Fibroblast of pulmonary artery (primary cell): ENCODE data around the gene USHBP1.

Experiments used
- DNase-seq: peaks from one replicate; pipeline ENCODE4 v3.0.0-alpha.2; 2010; ENCODE audit warnings: low read depth
- H3K4me3 ChIP-seq: replicated peaks from 2 replicates; pipeline ENCODE4 v1.5.1; 2011; ENCODE audit warnings: low read depth, mild to moderate bottlenecking, control low read depth, low read length, moderate library complexity
- CTCF ChIP-seq: IDR thresholded peaks from 2 replicates; pipeline ENCODE4 v1.5.1; 2011; ENCODE audit warnings: mild to moderate bottlenecking, control low read depth, low read length, inconsistent platforms; ENCODE audit errors: missing control alignments

USHBP1 gene

GRCh38 chr19:17243211-17243829 is 21.2 kb downstream of the USHBP1 start:
- H3K4me3 ChIP-seq: peak overlapping the region; percentile 89
- no peak for DNase-seq
- no peak for TF ChIP-seq CTCF

GRCh38 chr19:17242431-17243208 is 21.9 kb downstream of the USHBP1 start:
- DNase-seq: no peak
- H3K4me3 ChIP-seq: peak overlapping the region; percentile 89
- no peak for TF ChIP-seq CTCF

GRCh38 chr19:17240826-17241399 is 23.6 kb downstream of the USHBP1 start:
- DNase-seq: no peak
- H3K4me3 ChIP-seq: no peak overlapping the region
- TF ChIP-seq CTCF: no peak

- no peak overlapping the region for H3K4me3 ChIP-seq
- no peak for TF ChIP-seq CTCF
- no peak for DNase-seq
Observed at GRCh38 chr19:17240062-17240752, 24.3 kb downstream of the USHBP1 start.

- H3K4me3 ChIP-seq: no peak overlapping the region
- TF ChIP-seq CTCF: no peak
- DNase-seq: no peak
Observed at GRCh38 chr19:17237747-17238706, 26.5 kb downstream of the USHBP1 start.
